ENCODE data around the gene CHIC2. TPM values are rescaled to one million over a fixed set of nuclear protein-coding genes. Genes with fewer than 3 reads are reported as not detected.

The CHIC2 gene
- total RNA-seq, 1 experiment from 2014 or later, result 10.8 TPM

DNA sequence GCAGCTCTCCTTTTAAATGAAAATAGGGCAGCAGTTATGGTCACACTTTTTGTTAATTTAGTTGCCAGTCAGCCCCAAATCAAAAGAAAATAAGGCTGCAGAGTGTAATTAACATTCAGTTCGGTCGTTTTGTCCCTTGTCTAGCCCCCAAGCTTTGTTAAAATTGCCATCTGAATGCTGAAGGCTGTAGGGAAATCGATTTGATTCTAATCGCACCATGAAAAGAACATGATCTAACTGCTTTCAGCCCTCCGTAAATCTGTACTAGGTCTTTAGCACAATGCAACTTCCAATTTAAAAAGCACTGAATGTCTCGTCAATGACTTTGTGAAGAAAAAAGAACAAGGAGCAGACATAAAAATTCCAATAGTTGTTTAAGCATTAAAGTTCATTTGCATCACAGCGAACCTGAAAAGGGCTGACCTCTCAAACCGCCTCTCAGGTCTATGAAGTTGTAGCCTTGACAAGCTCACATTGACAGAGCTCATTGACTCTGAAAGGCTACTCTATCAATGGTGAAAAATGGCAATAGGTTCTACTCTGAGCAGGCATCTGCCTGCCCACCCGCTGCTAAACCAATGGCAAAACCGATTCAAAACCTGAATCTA, 48.9 kb downstream of the CHIC2 start (continued):
- TF ChIP-seq EGR1 (IDR thresholded peaks at IDR 0.05; ENCODE audit: low read depth) (no peak), YY1 (IDR thresholded peaks at IDR 0.05; ENCODE audit: extremely low read depth, insufficient replicate concordance, low read depth, low read length) (no peak), FOSL1 (IDR thresholded peaks at IDR 0.05; ENCODE audit: low read depth) (no peak), EZH2phosphoT487 (IDR thresholded peaks at IDR 0.05; ENCODE audit: borderline replicate concordance) (no peak), TCF7L2 (IDR thresholded peaks at IDR 0.05; ENCODE audit: borderline replicate concordance, extremely low read depth, insufficient read depth, insufficient read length) (no peak)
- TF ChIP-seq, protein P1, sequence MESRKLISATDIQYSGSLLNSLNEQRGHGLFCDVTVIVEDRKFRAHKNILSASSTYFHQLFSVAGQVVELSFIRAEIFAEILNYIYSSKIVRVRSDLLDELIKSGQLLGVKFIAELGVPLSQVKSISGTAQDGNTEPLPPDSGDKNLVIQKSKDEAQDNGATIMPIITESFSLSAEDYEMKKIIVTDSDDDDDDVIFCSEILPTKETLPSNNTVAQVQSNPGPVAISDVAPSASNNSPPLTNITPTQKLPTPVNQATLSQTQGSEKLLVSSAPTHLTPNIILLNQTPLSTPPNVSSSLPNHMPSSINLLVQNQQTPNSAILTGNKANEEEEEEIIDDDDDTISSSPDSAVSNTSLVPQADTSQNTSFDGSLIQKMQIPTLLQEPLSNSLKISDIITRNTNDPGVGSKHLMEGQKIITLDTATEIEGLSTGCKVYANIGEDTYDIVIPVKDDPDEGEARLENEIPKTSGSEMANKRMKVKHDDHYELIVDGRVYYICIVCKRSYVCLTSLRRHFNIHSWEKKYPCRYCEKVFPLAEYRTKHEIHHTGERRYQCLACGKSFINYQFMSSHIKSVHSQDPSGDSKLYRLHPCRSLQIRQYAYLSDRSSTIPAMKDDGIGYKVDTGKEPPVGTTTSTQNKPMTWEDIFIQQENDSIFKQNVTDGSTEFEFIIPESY (IDR thresholded peaks at IDR 0.05; ENCODE audit: extremely low read depth, insufficient replicate concordance, low read length), result no peak

DNA sequence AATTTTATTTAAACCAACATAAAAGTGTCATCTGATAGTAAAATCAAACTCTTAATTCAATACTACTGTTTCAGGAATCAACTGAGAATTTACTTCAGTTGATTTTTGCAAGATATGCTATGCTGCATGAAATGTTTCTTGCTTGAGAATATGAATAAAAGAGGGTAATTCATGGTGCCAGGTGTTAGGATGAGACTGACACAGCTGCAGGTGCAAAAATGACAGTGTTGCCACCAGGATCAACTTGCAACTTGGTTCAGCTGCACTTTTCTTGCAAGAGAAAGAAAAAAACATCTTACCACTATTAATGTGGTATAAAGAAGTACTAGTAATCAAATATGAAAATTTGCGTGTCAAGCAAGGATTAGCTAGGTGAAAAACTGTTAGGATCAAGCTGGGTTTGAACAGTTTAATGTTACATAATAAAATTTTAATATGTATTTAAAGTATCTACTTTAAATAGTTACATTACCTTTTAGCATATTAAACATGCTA, 49.7 kb downstream of the CHIC2 start:
- H2AFZ ChIP-seq (ENCODE audit: low read depth, low read length, poor library complexity, severe bottlenecking), result no peak overlapping the region
- no peak overlapping the region for H3K9ac ChIP-seq (ENCODE audit: low read length)
- H3K9me2 ChIP-seq (ENCODE audit: insufficient read depth), result no peaks in the 10 kb centered on the region
- no peaks in the 10 kb centered on the region for H3K27me3 ChIP-seq (ENCODE audit: insufficient read depth, low read length)
- no peak overlapping the region for H3K4me3 ChIP-seq (replicated peaks in 1 of 2; ENCODE audit: low read depth in 1 of 2, low read length in 2 of 2)
- H3K36me3 ChIP-seq (ENCODE audit: control insufficient read depth in 1 of 2, insufficient read depth in 2 of 2, low read length in 2 of 2), result no peaks in the 10 kb centered on the region
- intact Hi-C loops (cut with micrococcal nuclease), result no loop called here
- TF ChIP-seq ZNF274 (IDR thresholded peaks at IDR 0.05; ENCODE audit: low read depth, low read length), result no peak
- TF ChIP-seq TCF7L2 (IDR thresholded peaks at IDR 0.05; ENCODE audit: borderline replicate concordance, extremely low read depth, insufficient read depth, insufficient read length), result no peak
- TF ChIP-seq YY1 (IDR thresholded peaks at IDR 0.05; ENCODE audit: extremely low read depth, insufficient replicate concordance, low read depth, low read length), result no peak
- TF ChIP-seq SRF (IDR thresholded peaks at IDR 0.05; ENCODE audit: low read depth), result no peak
- no peak for TF ChIP-seq SP1 (IDR thresholded peaks at IDR 0.05; ENCODE audit: low read depth)
- no peak for TF ChIP-seq CBX3 (IDR thresholded peaks at IDR 0.05; ENCODE audit: low read depth)
- DNase-seq (ENCODE audit: low read depth, low spot score) (no peak), ATAC-seq (no peak)
- H3K9me3 ChIP-seq (ENCODE audit: control insufficient read depth in 1 of 2, insufficient read depth in 1 of 2, low read depth in 1 of 2, low read length in 2 of 2), result no peaks in the 10 kb centered on the region
- ChIA-PET RAD21 (ENCODE audit: low non-redundant PET in 1 of 2, low total read pairs in 2 of 2, uncharacterized antibody in 2 of 2, unreplicated experiment in 2 of 2) (no interaction called here), POLR2A (no interaction called here), CTCF (no interaction called here)
- H4K20me1 ChIP-seq (ENCODE audit: insufficient read depth), result peaks cover 4% of the 10 kb centered on the region; the same call in 1 of the 2 replicates
- no peaks in the 10 kb centered on the region; the same call in 1 of the 2 replicates for H3K79me2 ChIP-seq (ENCODE audit: insufficient read depth, low read length)
- no TSS peak for BruUV-seq (replicated peaks)
- H3K4me1 ChIP-seq (ENCODE audit: control insufficient read depth in 1 of 2, insufficient read depth in 2 of 2, low read length in 2 of 2), result no peaks in the 10 kb centered on the region
- H3K4me2 ChIP-seq (ENCODE audit: low read length), result no peak overlapping the region
- no peak overlapping the region for H3K27ac ChIP-seq (ENCODE audit: low read depth, low read length)
